ENCODE measurements around the gene GYPA. TPM values are rescaled to one million over a fixed set of nuclear protein-coding genes. Genes with fewer than 3 reads are reported as not detected.
"Not testable (repeated sequence)": the region's sequence is repeated elsewhere in the genome, so short reads cannot be mapped to it uniquely, and the experiment has no call there.

GYPA gene
- total RNA-seq, 1 experiment from 2014 or later: not detected

DNA sequence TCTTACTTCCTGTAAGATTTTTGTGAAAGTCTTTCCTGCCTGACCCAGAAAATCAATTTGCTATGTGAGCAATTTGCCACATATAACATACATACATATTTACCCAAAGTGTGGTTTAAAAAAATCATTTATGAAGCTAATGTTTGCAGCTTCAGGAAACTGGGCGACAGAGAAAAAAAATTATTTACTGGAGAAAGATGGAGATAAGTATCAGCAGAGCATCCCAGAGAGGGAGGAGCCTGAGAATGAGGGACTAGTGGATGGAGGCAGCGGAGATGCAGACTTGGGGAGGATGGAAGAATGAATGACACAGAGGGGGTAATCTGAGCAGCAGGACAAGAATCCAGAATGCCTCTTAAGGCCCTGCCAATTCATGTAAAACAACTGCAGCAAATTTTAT lies 975 bp upstream of the GYPA start:
- H3K36me3 ChIP-seq: no peaks in the 10 kb centered on the region
- H3K4me1 ChIP-seq (replicated peaks): no peaks in the 10 kb centered on the region
- no peak overlapping the region for H3K4me3 ChIP-seq
- no peaks in the 10 kb centered on the region for H3K9me3 ChIP-seq (replicated peaks)
- H3K27ac ChIP-seq: no peak overlapping the region
- H3K27me3 ChIP-seq (replicated peaks): no peaks in the 10 kb centered on the region
- no peak for DNase-seq (ENCODE audit: low read depth in 1 of 2, low spot score in 2 of 2)

DNA sequence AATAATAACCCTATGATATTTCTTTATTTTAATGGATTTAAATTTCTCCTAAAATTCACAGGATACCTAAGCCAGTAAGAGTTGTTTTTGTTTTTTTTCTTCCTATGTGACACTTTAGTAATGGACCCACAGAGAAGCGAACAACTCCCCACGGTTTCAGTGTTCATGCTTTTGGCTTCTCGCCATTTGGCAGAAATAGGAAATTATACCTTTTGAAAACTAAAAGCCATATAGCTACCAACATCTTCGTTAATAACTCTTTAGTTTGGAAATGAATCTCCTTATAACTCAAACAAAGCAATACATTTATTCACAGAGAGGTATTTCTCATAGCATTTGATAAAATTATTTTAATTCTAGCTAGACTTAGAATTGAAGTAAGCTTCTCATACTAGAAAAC lies 527 bp downstream of the GYPA start:
- not testable (repeated sequence) for DNase-seq (ENCODE audit: low read depth in 1 of 2, low spot score in 2 of 2); H3K27me3 ChIP-seq (replicated peaks); H3K4me1 ChIP-seq (replicated peaks); H3K4me3 ChIP-seq; H3K9me3 ChIP-seq (replicated peaks); H3K27ac ChIP-seq; H3K36me3 ChIP-seq

DNA sequence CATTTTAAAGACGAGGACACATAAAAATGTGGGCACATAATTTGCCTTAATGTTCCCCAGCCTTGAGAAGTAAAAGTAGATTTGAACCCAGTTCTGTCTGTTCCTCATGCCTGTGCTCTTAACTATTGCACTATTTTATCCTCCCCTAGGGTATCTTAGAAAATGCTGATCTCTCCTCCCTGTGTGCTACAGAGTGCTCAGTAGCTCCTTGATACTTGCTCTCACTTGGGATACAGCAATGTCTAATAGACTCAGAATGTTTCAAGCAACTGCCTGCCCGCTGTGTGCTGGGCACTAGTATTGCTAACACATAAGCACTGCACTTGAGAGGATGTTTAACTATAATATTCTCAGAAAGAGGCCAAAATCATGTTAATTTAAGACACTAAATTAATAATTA lies 971 bp downstream of the GYPA start:
- not testable (repeated sequence) for H3K4me3 ChIP-seq; H3K27ac ChIP-seq; H3K4me1 ChIP-seq (replicated peaks); H3K9me3 ChIP-seq (replicated peaks); DNase-seq (ENCODE audit: low read depth in 1 of 2, low spot score in 2 of 2); H3K27me3 ChIP-seq (replicated peaks); H3K36me3 ChIP-seq

DNA sequence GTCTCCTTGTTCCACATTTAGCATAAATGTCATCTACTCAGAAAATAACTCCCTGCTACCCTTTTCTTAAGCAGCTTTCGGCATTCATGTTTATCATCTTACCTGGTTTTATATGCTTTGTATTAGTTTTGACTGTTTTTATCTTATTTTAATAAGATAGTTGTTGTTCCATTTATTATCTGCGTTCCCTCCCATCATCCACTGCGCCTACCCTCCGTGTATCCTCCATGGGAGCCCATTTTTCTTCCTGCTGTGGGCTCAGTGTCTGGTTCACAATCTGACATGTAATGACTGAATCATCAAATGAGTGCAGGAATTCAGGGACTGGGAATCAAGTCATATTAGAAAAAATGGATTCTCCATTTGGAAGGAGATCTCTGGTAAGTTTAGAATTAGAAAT lies 2.3 kb downstream of the GYPA start:
- H3K27me3 ChIP-seq (replicated peaks); DNase-seq (ENCODE audit: low read depth in 1 of 2, low spot score in 2 of 2); H3K36me3 ChIP-seq; H3K4me3 ChIP-seq; H3K9me3 ChIP-seq (replicated peaks); H3K4me1 ChIP-seq (replicated peaks); H3K27ac ChIP-seq: not testable (repeated sequence)

DNA sequence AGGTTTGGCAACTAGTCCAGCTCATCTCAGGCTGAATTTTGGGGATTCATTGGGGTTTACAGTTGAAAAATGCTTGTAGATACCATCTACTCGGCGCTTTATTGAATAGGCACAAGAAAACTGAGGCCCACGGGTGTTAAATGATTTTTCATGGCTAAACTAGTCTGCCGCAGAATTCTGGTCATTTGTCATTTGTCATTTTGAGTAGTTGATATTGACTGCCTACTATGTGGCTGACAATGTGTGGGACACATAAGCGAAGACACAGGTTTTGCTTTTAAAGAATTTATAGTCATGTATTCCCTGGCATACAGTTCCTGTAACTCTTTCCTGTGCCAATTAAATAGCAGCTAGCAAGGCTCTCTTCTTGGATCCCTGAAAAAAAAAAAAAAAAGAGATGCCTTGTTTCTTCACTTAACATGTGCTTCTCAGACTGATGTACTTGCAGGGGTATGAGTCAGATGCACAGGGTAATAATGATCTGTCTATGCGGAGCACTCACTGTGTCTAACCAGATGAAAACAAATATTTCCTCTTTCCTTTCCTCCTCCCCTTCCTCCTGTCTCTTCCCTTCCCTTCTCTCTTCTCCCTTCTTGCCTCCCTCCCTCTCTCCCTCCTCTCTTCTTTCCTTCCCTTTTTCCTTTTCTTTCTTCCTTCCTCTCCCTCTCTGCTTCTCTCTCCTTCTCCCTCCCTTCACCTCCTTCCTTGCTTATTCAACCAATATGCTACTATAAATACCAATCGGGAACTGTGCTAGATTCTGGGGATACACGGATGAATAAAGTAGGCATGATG lies 3.2 kb downstream of the GYPA start:
- H3K4me3 ChIP-seq; H3K36me3 ChIP-seq; DNase-seq (ENCODE audit: low read depth in 1 of 2, low spot score in 2 of 2); H3K27ac ChIP-seq; H3K4me1 ChIP-seq (replicated peaks); H3K9me3 ChIP-seq (replicated peaks); H3K27me3 ChIP-seq (replicated peaks): not testable (repeated sequence)

DNA sequence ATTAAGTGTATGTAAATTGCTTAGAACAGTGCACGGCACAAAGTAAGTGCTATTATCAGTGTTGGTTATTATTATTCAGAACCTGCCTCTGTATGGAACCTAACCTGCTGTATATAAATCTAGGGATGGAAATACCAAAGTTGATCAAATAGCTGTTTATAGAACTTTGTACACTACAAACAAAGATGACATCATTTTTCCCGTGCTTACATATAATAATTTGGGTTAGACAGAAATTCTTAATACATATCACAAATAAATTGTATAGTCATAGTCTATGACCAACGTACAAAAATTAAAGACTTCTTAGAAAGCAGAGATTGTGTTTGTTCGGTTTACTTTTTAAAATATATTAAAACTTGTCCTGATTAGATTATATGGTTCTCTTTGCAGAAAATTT lies 4.3 kb downstream of the GYPA start:
- H3K4me1 ChIP-seq (replicated peaks); DNase-seq (ENCODE audit: low read depth in 1 of 2, low spot score in 2 of 2); H3K27ac ChIP-seq; H3K4me3 ChIP-seq; H3K36me3 ChIP-seq; H3K9me3 ChIP-seq (replicated peaks); H3K27me3 ChIP-seq (replicated peaks): not testable (repeated sequence)

DNA sequence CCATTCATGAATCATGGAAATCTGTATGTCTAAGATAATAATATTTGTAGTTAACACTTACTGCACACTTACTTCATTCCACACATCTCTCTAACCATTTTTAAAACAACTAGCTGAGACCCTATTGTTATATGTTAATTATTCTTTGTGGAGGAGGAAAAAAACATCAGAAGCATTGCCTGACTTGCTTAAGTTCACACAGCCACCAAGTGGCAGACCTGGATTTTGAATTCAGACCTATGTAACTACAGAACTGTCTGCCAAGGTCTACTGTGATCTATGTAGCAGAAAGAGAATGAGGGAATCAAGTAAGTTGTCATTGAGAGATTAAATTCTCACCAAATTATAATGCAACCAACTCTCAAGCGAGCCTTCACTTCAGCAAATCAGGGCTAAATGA lies 10.4 kb downstream of the GYPA start:
- not testable (repeated sequence) for H3K27me3 ChIP-seq (replicated peaks); H3K36me3 ChIP-seq; H3K27ac ChIP-seq; H3K4me1 ChIP-seq (replicated peaks); H3K4me3 ChIP-seq; H3K9me3 ChIP-seq (replicated peaks); DNase-seq (ENCODE audit: low read depth in 1 of 2, low spot score in 2 of 2)

DNA sequence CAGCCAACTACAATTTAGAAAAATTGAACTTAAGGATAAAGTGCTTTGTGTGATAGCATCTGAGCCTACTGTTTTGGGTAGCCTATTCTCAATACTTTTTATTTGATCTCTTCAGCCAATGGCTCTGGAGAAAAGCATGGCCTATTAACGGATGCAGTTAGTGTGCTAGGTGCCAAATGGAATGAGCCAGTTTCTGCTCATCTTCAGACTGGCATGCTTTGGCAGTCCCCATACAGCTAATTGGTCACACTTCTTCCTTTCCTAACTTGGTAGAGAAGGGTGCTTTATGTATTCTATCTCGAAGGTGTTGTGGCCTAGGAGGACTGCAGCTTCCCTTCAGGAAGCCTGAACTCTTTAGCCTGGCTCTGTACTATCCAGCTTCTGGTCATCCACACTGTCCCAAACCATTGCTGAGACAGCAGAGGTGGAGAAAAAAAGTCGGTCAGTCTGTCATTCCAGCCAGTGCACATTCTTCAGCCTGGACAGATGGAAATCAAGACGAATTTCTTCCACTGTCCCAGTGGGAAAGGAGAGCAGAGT lies 11.1 kb downstream of the GYPA start:
- not testable (repeated sequence) for H3K36me3 ChIP-seq; H3K4me3 ChIP-seq; H3K9me3 ChIP-seq (replicated peaks); H3K27me3 ChIP-seq (replicated peaks); H3K4me1 ChIP-seq (replicated peaks); DNase-seq (ENCODE audit: low read depth in 1 of 2, low spot score in 2 of 2); H3K27ac ChIP-seq

DNA sequence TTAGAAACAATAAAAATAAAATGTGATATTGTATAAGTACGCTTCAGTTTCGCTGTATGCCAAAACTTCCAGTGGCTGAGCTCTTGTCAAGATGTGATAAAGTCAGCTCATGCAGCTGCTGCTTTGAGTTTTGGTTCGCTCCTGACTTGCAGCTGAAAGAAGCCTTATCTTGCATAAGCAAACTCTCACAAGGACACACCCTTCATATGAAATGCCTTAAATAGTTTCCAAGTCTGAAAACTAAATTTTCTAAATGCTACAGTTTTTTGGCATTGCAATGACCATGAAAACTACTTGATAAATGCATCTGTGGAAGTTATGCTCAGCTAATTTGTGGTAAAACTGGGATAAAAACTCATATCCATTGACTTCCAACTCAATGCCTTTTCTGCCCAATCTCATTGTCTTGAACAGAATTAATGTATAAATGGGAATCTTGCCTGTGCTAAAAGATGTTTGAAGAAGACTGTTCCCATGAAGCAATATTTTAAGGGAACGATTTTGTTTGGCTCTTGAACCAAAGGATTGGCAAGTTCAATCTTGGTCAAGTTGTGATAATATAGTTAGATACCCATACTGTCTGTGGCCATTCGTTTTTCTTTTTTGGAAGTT lies 11.7 kb downstream of the GYPA start:
- not testable (repeated sequence) for H3K27me3 ChIP-seq (replicated peaks); H3K4me3 ChIP-seq; H3K9me3 ChIP-seq (replicated peaks); H3K4me1 ChIP-seq (replicated peaks); DNase-seq (ENCODE audit: low read depth in 1 of 2, low spot score in 2 of 2); H3K27ac ChIP-seq; H3K36me3 ChIP-seq

DNA sequence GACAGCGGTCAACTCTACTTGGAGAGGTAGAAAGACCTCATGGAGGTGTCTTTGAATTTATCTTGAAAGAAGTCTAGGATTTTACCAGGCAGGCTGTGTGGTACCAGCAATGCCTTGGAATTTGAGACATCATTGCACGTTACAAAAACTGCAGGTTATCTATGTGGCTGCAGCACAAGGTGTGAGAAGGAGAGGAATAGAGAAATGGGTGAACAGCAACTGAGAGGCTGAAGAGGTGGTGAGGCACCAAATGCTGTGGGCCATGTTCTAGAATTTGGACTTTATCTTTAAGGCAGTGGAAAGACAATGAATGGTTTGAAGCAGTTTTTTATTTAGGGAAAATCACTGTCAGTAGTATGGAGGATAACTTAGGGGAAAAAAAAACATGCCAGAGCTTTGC lies 15.4 kb downstream of the GYPA start:
- not testable (repeated sequence) for H3K27me3 ChIP-seq (replicated peaks); H3K36me3 ChIP-seq; H3K4me1 ChIP-seq (replicated peaks); H3K4me3 ChIP-seq; DNase-seq (ENCODE audit: low read depth in 1 of 2, low spot score in 2 of 2); H3K9me3 ChIP-seq (replicated peaks); H3K27ac ChIP-seq

DNA sequence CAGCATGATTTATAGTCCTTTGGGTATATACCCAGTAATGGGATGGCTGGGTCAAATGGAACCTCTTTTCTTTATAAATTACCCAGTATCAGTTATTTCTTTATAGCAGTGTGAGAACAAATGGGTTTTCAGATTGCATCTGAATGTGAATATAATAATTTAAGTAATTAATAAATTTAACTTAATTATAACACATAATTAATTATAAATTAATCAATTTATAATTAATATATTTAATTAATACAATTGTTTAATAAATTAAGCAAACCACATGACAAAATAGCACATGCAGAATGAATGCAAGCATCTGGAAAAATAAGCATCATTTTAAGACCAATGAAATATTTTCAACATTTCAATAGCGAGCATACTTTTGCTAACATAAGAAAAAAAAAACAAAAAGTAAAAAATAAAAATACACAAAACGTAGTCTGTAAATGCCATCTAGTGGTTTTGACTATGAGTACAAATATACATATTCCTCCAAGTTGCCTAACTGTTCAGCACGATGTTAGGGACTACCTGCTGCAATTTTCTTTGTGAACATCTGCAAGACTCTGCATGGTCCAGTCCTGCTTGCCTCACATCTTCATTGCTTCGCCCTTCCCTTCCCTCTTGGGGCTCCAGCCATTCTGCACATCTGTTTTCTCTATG lies 16.4 kb downstream of the GYPA start:
- not testable (repeated sequence) for H3K27ac ChIP-seq; H3K4me1 ChIP-seq (replicated peaks)

DNA sequence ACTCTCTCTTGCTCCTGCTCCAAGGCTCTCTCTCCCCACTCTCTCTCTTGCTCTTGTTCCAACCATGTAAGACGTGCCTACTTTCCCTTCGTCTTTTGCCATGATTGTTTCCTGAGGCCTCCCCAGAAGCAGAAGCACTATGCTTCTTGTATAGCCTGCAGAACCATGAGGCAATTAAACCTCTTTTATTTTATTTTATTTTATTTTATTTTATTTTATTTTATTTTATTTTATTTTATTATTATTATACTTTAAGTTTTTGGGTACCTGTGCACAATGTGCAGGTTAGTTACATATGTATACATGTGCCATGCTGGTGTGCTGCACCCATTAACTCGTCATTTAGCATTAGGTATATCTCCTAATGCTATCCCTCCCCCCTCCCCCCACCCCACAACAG lies 17.2 kb downstream of the GYPA start:
- not testable (repeated sequence) for H3K4me3 ChIP-seq; DNase-seq (ENCODE audit: low read depth in 1 of 2, low spot score in 2 of 2); H3K27me3 ChIP-seq (replicated peaks); H3K27ac ChIP-seq; H3K4me1 ChIP-seq (replicated peaks); H3K9me3 ChIP-seq (replicated peaks); H3K36me3 ChIP-seq

More for the DNA sequence above, 16.4 kb downstream of the GYPA start:
- not testable (repeated sequence) for H3K27me3 ChIP-seq (replicated peaks); H3K36me3 ChIP-seq; DNase-seq (ENCODE audit: low read depth in 1 of 2, low spot score in 2 of 2); H3K9me3 ChIP-seq (replicated peaks); H3K4me3 ChIP-seq

DNA sequence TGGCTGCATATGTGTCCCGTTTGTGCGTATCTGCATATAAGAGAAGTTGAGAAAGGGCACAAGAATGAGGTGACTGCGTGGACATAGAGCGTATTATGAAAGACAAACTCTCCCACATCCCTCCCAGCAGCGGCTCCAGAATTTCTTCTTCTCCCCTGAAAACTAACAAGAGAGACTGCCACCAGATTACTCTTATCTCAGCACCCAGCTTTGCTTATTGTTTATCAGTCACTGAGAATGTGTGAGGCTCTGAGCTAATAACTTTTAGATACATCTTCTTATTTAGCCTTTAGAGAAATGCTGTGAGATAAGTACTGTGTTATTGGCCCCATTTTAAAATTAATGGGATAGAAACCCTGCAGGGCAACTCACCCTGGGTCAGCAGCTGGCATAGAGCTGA lies 20.8 kb downstream of the GYPA start:
- DNase-seq (ENCODE audit: low read depth in 1 of 2, low spot score in 2 of 2); H3K4me3 ChIP-seq; H3K36me3 ChIP-seq; H3K4me1 ChIP-seq (replicated peaks); H3K27ac ChIP-seq; H3K9me3 ChIP-seq (replicated peaks); H3K27me3 ChIP-seq (replicated peaks): not testable (repeated sequence)

DNA sequence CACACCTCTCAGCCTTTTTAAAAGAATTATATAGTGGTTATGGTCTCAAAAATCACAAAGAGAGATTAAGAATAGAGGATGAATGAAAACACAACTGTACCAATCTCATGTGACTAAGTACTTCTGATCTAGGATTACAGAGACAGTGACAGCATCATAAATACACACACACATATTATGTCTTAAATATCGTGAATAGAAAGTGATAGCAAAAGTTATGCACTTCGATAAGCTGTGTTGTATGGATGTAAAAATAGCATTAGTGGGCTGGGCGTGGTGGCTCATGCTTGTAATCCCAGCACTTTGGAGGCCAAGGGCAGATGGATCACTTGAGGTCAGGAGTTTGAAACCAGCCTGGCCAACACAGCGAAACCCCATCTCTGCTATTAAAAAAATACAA lies 25.0 kb downstream of the GYPA start:
- Histone ChIP-seq H3K4me3 (no peak overlapping the region), H3K27ac (no peak overlapping the region), H3K36me3 (no peaks in the 10 kb centered on the region), H3K9me3 (replicated peaks) (no peaks in the 10 kb centered on the region), H3K4me1 (replicated peaks) (no peaks in the 10 kb centered on the region), H3K27me3 (replicated peaks) (no peaks in the 10 kb centered on the region)
- no peak for DNase-seq (ENCODE audit: low read depth in 1 of 2, low spot score in 2 of 2)

All from SJSA1 (cell line).